Lung (tissue), 12 donors: ENCODE results near the gene DCP1A. TPM values are rescaled to one million over a fixed set of nuclear protein-coding genes. Genes with fewer than 3 reads are reported as not detected.

Source experiments
- ATAC-seq: fragments of 200-7000 bp; cut with Tn5 transposase; one replicate; pipeline ENCODE4 v1.9.1; 2020; ENCODE audit warnings: moderate number of reproducible peaks; ENCODE audit not compliant: insufficient read depth, low FRiP score
- DNase-seq, 3 donors: peaks; one replicate each; pipeline ENCODE4 v3.0.0-alpha.2; 2013 to 2017
- H3K27ac ChIP-seq, 2 donors: one replicate each; pipeline ENCODE4 v1.5.1; 2013; ENCODE audit warnings: mild to moderate bottlenecking in 2 of 2, moderate library complexity in 2 of 2, control low read depth in 1 of 2, inconsistent platforms in 1 of 2, low read depth in 1 of 2, low read length in 1 of 2
- H3K27me3 ChIP-seq, 3 donors: one replicate each; pipeline ENCODE4 v1.5.1; 2013; ENCODE audit warnings: low read length in 2 of 3; ENCODE audit not compliant: control insufficient read depth in 3 of 3, insufficient read depth in 3 of 3
- H3K36me3 ChIP-seq, 4 donors: one replicate each; pipeline ENCODE4 v1.5.1; 2013; ENCODE audit warnings: low read length in 4 of 4, mild to moderate bottlenecking in 1 of 4, moderate library complexity in 1 of 4; ENCODE audit not compliant: control insufficient read depth in 4 of 4, insufficient read depth in 4 of 4
- H3K4me1 ChIP-seq, 5 donors: one replicate each; pipeline ENCODE4 v1.5.1; 2013; ENCODE audit warnings: low read length in 5 of 5, mild to moderate bottlenecking in 2 of 5, moderate library complexity in 1 of 5; ENCODE audit not compliant: control insufficient read depth in 5 of 5, insufficient read depth in 5 of 5
- H3K4me3 ChIP-seq: one replicate; pipeline ENCODE4 v1.5.1; 2013; ENCODE audit warnings: mild to moderate bottlenecking, control low read depth, moderate library complexity
- H3K9ac ChIP-seq, 2 donors: one replicate each; pipeline ENCODE4 v1.5.1; 2013; ENCODE audit warnings: low read length in 2 of 2, control low read depth in 1 of 2; ENCODE audit not compliant: insufficient read depth in 1 of 2
- H3K9me3 ChIP-seq, 4 donors: one replicate each; pipeline ENCODE4 v1.5.1; 2013; ENCODE audit warnings: low read length in 3 of 4, mild to moderate bottlenecking in 1 of 4, moderate library complexity in 1 of 4; ENCODE audit not compliant: control insufficient read depth in 4 of 4, insufficient read depth in 3 of 4
- CTCF ChIP-seq: IDR thresholded peaks from 2 replicates; pipeline ENCODE4 v1.5.1; 2012; ENCODE audit warnings: mild to moderate bottlenecking; ENCODE audit errors: control extremely low read depth, extremely low read depth
- WGBS, 2 donors: extraction: QIAGEN DNeasy Blood & Tissue Kit; methylation state at CpG; one replicate each; pipeline ENCODE4 v1.1.7; 2013; 5-methylcytosine and 5-hydroxymethylcytosine counted together
- polyA plus RNA-seq, 2 donors: library from polyadenylated mRNA; stranded (reverse); fragments of 200-250 nt; gene quantifications; one replicate each; pipeline ENCODE4 v1.2.1, GENCODE V29; 2013
- total RNA-seq, 2 donors: library from RNA; depleted of rRNA in 1 of 2; stranded (reverse); fragments of >200 nt in 1 of 2; gene quantifications; one replicate each; pipeline ENCODE4 v1.2.1, GENCODE V29; 2014 to 2021
- donor health status: control.
- donor health status: control.
- donor health status: Bipolar disorder and iron deficiency.
- donor health status: healthy.
- donor health status: DM: yes; HTN: yes; CAD: no.

DCP1A gene
- total and polyA plus RNA-seq, 4 donors = 5.9 to 29.3 (median 14.9) TPM

GRCh38 chr3:53243165-53243564 lies 104.2 kb downstream of the DCP1A start:
- 54 to 59% methylated on average over 14 of the region's 14 CpGs for WGBS, 2 donors
- ATAC-seq (no peak), DNase-seq (peak in 2 of 3 donors; percentile 15 to 37)
- Histone ChIP-seq H3K36me3 (peaks cover 0 to 30% (median 14%) of the 10 kb centered on the region in 4 donors), H3K27ac (peak overlapping the region; percentile 34 to 86), H3K9ac (no peak overlapping the region), H3K27me3 (no peaks in the 10 kb centered on the region), H3K4me1 (peaks cover 3 to 28% (median 16%) of the 10 kb centered on the region in 5 donors), H3K9me3 (no peaks in the 10 kb centered on the region), H3K4me3 (no peak overlapping the region)
- TF ChIP-seq CTCF = no peak

GRCh38 chr3:53242642-53243041 lies 104.7 kb downstream of the DCP1A start:
- DNase-seq = no peak
- Histone ChIP-seq H3K4me1 (peaks cover 3 to 28% (median 20%) of the 10 kb centered on the region in 5 donors), H3K9me3 (no peaks in the 10 kb centered on the region), H3K9ac (no peak overlapping the region), H3K27ac (peak overlapping the region; percentile 34 to 86), H3K27me3 (no peaks in the 10 kb centered on the region), H3K4me3 (no peak overlapping the region), H3K36me3 (peaks cover 0 to 29% (median 14%) of the 10 kb centered on the region in 4 donors)
- ATAC-seq = peak; percentile 16
- WGBS, 2 donors = 44 to 58% methylated on average over 4 of the region's 4 CpGs
- no peak for TF ChIP-seq CTCF

GRCh38 chr3:53242155-53242554 lies 105.2 kb downstream of the DCP1A start:
- 82 to 90% methylated on average over 7 of the region's 7 CpGs for WGBS, 2 donors
- Histone ChIP-seq H3K27me3 (no peaks in the 10 kb centered on the region), H3K9ac (no peak overlapping the region), H3K36me3 (peaks cover 0 to 29% (median 14%) of the 10 kb centered on the region in 4 donors), H3K4me1 (peaks cover 3 to 28% (median 20%) of the 10 kb centered on the region in 5 donors), H3K4me3 (no peak overlapping the region), H3K27ac (peak overlapping the region; percentile 61 to 86), H3K9me3 (no peaks in the 10 kb centered on the region)
- no peak for TF ChIP-seq CTCF
- DNase-seq (no peak), ATAC-seq (peak; percentile 17)
